Measurements from ENCODE around the gene C16orf54. TPM values are rescaled to one million over a fixed set of nuclear protein-coding genes. Genes with fewer than 3 reads are reported as not detected.

C16orf54 gene, protein sequence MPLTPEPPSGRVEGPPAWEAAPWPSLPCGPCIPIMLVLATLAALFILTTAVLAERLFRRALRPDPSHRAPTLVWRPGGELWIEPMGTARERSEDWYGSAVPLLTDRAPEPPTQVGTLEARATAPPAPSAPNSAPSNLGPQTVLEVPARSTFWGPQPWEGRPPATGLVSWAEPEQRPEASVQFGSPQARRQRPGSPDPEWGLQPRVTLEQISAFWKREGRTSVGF
- total RNA-seq, result not detected in 2 replicates

DNA sequence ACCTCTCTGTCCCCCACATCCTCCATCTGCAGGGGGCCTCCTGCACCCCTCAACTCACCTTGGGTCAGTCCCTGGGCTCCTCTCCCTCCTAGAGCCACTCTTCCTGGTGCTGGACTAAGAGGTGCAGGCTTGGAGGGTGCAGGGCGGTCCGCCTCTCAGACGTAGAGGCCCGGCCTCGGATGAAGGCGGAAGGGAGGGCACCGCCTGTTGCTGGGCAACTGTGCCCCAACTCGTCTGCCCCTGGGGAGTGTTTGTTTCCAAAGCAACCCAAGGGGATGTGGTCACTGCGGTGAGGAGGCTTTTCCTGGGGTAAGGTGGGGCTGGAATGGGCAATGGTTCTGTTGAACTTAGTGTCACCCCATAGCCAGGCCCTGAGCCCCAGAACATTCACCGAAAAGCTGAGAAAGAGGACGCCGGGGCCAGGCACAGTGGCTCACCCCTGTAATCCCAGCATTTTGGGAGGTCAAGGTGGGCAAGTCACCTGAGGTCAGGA lies at the start of gene C16orf54:
TSS of gene C16orf54 (minus strand) at position 138 of the 493 bp plus-strand sequence. CDS start 1,039 bp downstream, outside the sequence.

DNA sequence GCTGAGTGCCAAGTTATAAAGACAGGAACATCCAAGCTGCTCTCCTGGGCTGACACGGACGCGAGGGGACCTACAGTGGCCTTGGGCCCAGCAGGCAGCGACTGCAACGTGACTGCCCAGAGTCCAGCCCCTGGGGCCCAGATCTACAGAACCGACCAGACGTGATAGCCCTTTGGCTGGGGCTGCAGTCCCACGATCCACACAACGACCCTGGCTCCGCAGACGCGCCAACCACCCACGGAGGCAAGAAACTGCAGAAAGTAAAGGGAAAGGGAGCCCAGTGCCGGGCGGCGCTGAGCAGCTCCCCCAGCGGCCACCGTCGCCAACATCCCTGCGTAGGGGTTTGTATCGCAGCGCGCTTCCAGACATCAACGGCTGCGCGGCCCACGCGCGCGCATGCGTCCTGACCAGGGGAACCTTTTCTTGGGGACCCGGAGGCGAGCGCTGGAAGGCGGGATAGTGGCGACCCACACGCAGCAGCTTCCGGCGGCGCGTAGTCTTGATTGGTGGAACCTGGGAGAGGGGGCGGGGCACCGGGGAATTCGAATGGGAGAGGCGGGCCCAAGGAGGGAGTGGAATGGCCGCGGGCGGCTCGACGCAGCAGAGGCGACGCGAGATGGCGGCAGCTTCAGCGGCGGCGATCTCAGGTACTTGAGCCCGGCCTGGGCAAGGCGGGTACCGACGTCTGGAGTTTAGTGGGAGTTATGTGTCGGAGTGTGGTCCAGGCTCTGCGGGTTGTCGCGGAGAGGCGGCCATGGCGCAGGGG lies 44.6 kb upstream of the C16orf54 start, which contains the start of gene KIF22:
TSS of gene KIF22 (plus strand) at position 569 of the 766 bp plus-strand sequence. CDS start at position 578, 9 bp downstream.

DNA sequence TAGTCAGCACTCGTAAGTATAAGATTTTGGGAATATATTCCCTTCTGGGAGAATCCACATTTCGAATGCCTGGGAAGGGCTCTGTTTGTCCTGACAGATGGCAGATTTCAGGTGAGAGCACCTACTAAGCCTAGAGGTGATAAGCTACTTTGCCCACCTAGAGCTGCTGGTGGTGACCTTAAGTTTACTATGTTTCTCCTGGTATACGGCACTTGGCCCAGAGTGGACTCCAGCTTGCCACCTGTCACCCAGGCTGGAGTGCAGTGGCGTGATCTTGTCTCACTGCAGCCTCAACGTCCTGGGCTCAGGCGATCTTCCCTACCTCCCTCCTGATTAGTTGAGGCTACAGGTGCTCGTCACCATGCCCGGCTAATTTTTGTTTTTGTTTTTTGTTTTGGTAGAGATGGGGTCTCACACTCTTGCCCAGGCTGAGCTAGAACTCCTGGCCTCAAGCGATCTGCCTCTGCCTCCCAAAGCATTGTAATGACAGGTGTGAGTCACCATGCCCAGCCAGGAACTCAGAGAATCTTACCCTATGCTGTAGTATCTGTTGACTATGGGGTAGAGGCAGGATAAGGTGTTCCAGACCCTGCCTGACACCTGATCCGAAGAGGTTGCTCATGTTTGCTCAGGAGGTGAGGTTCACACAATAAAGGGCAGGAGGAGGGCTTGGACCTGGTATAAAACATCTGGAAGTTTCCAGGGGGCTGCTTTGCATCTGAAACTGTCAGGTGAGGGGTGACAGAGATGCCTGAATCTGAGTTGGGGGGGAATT lies 32.0 kb upstream of the C16orf54 start, which contains the start of gene ZG16:
TSS of gene ZG16 (plus strand) at position 681 of the 775 bp plus-strand sequence. CDS start 1,011 bp downstream, outside the sequence.

Other genes with a start within 250 kb of the C16orf54 start
- gene NPIPB12, start 239.6 kb downstream of the C16orf54 start, total RNA-seq, result 17.6 and 28.3 TPM in 2 replicates
- gene SPN, start 82.7 kb downstream of the C16orf54 start, total RNA-seq, result not detected in 2 replicates
- gene QPRT, start 66.8 kb downstream of the C16orf54 start, total RNA-seq, result under 0.01 and 0.19 TPM in 2 replicates
- gene ZG16, start 32.3 kb upstream of the C16orf54 start, total RNA-seq, result not detected in 2 replicates
- 29.6 and 57.5 TPM in 2 replicates for gene KIF22, start 44.8 kb upstream of the C16orf54 start, total RNA-seq
- gene MAZ, start 60.5 kb upstream of the C16orf54 start, total RNA-seq, result 227 and 252 TPM in 2 replicates
- 0.27 and 0.56 TPM in 2 replicates for gene PRRT2, start 66.2 kb upstream of the C16orf54 start, total RNA-seq
- gene PAGR1, start 70.2 kb upstream of the C16orf54 start, total RNA-seq, result 17.2 and 21.5 TPM in 2 replicates
- 250 and 373 TPM in 2 replicates for gene MVP, start 74.5 kb upstream of the C16orf54 start, total RNA-seq
- gene CDIPT, start 117.2 kb upstream of the C16orf54 start, total RNA-seq, result 56.0 and 67.3 TPM in 2 replicates
- 1.2 and 3.7 TPM in 2 replicates for gene SEZ6L2, start 153.6 kb upstream of the C16orf54 start, total RNA-seq
- 1.2 and 2.4 TPM in 2 replicates for gene ASPHD1, start 154.5 kb upstream of the C16orf54 start, total RNA-seq
- gene KCTD13, start 180.2 kb upstream of the C16orf54 start, total RNA-seq, result 4.7 and 5.7 TPM in 2 replicates
- 61.0 and 61.1 TPM in 2 replicates for gene TMEM219, start 216.1 kb upstream of the C16orf54 start, total RNA-seq
- gene TAOK2, start 227.9 kb upstream of the C16orf54 start, total RNA-seq, result 97.0 TPM in 2 replicates
- gene HIRIP3, start 249.6 kb upstream of the C16orf54 start, total RNA-seq, result 4.9 and 6.4 TPM in 2 replicates

Data from endothelial cell of coronary artery (primary cell).